ENCODE results near the gene TMEM94.

The TMEM94 gene

GRCh38 chr17:75509528-75510258 lies 53.3 kb downstream of the TMEM94 start:
- Histone ChIP-seq H3K4me3 (ENCODE audit: low read length) (no peak overlapping the region), H3K9ac (ENCODE audit: low read depth, low read length) (no peak overlapping the region), H3K9me3 (replicated peaks; ENCODE audit: low read length) (no peaks in the 10 kb centered on the region), H3K36me3 (ENCODE audit: insufficient read depth, low read length) (peaks cover 16% of the 10 kb centered on the region), H3K27me3 (ENCODE audit: control insufficient read depth, insufficient read depth, low read length) (no peaks in the 10 kb centered on the region), H3K4me2 (ENCODE audit: low read length) (no peak overlapping the region), H3K4me1 (ENCODE audit: control insufficient read depth, insufficient read depth, low read length) (peaks cover 30% of the 10 kb centered on the region)

DNA sequence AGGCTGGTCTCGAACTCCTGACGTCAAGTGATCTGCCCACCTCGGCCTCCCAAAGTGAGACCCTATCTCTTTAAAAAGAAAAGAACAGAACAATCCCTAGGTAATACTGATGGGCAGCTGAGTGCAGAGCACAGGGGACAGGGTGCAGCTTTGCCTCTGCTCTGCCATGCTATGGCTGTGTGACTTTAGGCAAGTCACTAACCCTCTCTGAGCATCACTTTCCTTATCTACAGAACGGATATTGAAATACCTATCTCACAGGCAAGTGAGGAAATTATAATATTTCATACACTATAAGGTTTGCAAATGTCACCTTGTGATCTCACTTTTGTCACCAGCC lies 54.8 kb downstream of the TMEM94 start:
- Histone ChIP-seq H3K9ac (ENCODE audit: low read depth, low read length) (no peak overlapping the region), H3K4me2 (ENCODE audit: low read length) (no peak overlapping the region), H3K4me3 (ENCODE audit: low read length) (no peak overlapping the region), H3K27me3 (ENCODE audit: control insufficient read depth, insufficient read depth, low read length) (no peaks in the 10 kb centered on the region), H3K36me3 (ENCODE audit: insufficient read depth, low read length) (peaks cover 16% of the 10 kb centered on the region), H3K9me3 (replicated peaks; ENCODE audit: low read length) (no peaks in the 10 kb centered on the region), H3K4me1 (ENCODE audit: control insufficient read depth, insufficient read depth, low read length) (peaks cover 31% of the 10 kb centered on the region)

DNA sequence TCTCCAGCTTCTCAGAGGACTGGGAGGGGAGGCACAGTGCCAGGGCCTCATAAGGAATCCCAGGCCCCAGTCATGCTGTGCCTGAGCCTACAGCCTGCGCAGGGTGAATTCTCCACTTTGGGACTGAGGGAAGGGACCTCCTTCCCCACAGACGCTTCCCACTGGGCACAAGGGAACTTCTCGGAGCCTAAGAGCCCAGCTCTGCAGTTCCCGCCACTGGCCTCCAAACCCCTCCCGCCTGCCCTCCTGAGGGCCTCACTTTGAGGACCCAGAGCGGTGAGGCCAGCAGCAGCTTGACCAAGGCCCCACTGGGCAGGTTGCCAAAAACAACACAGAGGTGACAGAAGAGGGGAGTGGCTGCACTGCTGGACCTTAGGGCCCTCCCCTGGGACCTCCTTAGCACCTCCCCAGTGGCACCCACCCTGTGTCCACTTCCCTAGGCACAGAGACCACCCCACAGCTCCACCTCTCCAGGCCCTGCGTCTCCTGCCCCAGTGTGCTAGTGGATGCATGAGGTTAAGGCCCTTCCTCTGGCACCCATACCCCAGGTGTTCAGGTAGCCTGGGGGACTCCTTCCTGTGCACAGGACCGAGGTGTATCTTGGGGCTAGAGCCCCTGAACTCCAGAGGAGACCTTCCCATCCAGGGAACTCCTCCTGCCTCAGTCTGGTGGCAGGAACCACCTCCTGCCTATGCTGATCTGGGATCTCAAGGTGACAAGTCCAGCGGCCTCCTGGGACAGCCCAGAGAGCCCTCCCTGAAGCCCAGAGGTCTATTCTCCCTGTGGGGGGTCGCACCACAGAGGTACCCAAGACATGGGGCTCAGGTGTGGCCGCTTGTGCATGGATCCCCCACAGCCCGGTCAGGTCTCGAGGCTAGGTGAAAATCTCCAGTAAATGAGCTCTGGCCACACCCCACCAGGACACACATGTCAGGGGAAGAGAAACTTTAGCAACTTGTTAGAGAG lies 55.5 kb downstream of the TMEM94 start:
- H3K36me3 ChIP-seq (ENCODE audit: insufficient read depth, low read length), result peaks cover 11% of the 10 kb centered on the region

GRCh38 chr17:75512926-75513640 lies 56.6 kb downstream of the TMEM94 start:
- H3K36me3 ChIP-seq (ENCODE audit: insufficient read depth, low read length), result peaks cover 6% of the 10 kb centered on the region
- no peaks in the 10 kb centered on the region for H3K9me3 ChIP-seq (replicated peaks; ENCODE audit: low read length)
- no peak overlapping the region for H3K4me3 ChIP-seq (ENCODE audit: low read length)
- H3K9ac ChIP-seq (ENCODE audit: low read depth, low read length), result no peak overlapping the region
- peak overlapping the region; percentile 95 for H3K4me2 ChIP-seq (ENCODE audit: low read length)
- H3K4me1 ChIP-seq (ENCODE audit: control insufficient read depth, insufficient read depth, low read length), result peaks cover 38% of the 10 kb centered on the region
- H3K27me3 ChIP-seq (ENCODE audit: control insufficient read depth, insufficient read depth, low read length), result no peaks in the 10 kb centered on the region

More for the DNA sequence above, 55.5 kb downstream of the TMEM94 start:
- H3K9ac ChIP-seq (ENCODE audit: low read depth, low read length), result no peak overlapping the region
- H3K9me3 ChIP-seq (replicated peaks; ENCODE audit: low read length), result no peaks in the 10 kb centered on the region
- no peak overlapping the region for H3K4me3 ChIP-seq (ENCODE audit: low read length)
- peaks cover 31% of the 10 kb centered on the region for H3K4me1 ChIP-seq (ENCODE audit: control insufficient read depth, insufficient read depth, low read length)
- no peaks in the 10 kb centered on the region for H3K27me3 ChIP-seq (ENCODE audit: control insufficient read depth, insufficient read depth, low read length)
- no peak overlapping the region for H3K4me2 ChIP-seq (ENCODE audit: low read length)

GRCh38 chr17:75513641-75514000 lies 57.2 kb downstream of the TMEM94 start:
- Histone ChIP-seq H3K4me3 (ENCODE audit: low read length) (peak overlapping the region; percentile 71), H3K27me3 (ENCODE audit: control insufficient read depth, insufficient read depth, low read length) (no peaks in the 10 kb centered on the region), H3K9ac (ENCODE audit: low read depth, low read length) (peak overlapping the region; percentile 91), H3K9me3 (replicated peaks; ENCODE audit: low read length) (no peaks in the 10 kb centered on the region), H3K4me1 (ENCODE audit: control insufficient read depth, insufficient read depth, low read length) (peaks cover 34% of the 10 kb centered on the region), H3K4me2 (ENCODE audit: low read length) (peak overlapping the region; percentile 95), H3K36me3 (ENCODE audit: insufficient read depth, low read length) (peaks cover 6% of the 10 kb centered on the region)

DNA sequence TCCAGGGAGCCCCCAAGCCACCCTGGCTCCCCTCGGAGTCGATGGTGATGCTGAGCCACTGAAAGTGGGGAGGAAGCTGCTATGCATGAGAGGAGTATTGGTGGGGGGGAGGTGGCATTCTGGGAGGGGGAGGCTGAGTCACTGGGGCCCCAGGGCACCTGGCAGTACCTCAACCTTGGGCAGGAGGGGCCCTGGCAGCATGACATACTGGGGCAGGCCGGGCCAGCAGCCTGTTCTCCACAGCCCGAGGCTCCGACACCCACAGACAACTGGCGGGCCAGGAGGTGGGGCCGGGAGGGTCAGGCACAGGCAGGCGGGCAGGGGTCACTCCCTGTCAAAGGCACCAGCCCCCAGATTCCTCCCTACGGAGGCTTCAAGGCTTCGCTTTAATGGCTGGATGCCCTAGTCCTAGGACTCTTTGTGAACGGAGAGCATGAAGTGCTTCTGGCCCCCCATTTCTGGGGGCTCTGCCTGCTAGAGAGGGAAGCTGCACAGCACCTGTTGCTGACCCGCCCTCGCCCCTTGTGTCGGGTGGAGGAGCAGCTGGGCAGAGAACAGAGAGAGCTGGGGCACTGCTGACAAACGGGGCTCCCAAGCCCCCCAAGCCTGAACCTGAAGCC lies 58.0 kb downstream of the TMEM94 start:
- Histone ChIP-seq H3K4me3 (ENCODE audit: low read length) (peak overlapping the region; percentile 71), H3K36me3 (ENCODE audit: insufficient read depth, low read length) (peaks cover 6% of the 10 kb centered on the region), H3K9me3 (replicated peaks; ENCODE audit: low read length) (no peaks in the 10 kb centered on the region), H3K9ac (ENCODE audit: low read depth, low read length) (peak overlapping the region; percentile 91), H3K27me3 (ENCODE audit: control insufficient read depth, insufficient read depth, low read length) (no peaks in the 10 kb centered on the region), H3K4me2 (ENCODE audit: low read length) (peak overlapping the region; percentile 95), H3K4me1 (ENCODE audit: control insufficient read depth, insufficient read depth, low read length) (peaks cover 32% of the 10 kb centered on the region)

DNA sequence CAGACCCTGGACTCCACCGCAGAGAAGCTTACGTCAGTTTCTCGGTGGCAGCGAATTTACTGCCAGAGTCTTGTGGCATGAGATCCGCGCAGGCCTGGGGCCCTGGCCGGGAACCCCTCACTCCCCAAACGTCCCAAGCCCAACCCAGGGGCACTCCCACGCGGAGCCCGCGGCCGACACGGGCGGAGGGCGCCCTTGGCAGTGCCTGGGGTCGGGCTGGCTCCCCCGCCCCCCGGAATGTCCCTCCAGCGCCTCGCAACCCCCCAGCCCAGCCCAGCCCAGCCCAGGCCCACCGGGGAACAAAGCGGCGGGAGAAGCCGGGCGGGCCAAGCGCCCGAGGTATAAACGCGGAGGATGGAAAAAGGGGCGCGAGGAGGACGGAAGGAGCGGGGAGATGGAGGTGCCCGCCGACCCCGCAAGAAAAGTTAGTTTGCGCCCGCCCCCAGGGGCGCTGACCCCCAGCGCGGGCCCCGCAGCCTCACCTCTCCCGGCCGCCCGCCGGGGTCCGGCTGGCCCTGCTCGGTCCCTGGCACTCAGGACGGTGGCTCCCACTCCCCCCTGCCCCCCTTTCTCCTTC lies 58.6 kb downstream of the TMEM94 start:
- Histone ChIP-seq H3K4me3 (ENCODE audit: low read length) (peak overlapping the region; percentile 71), H3K4me1 (ENCODE audit: control insufficient read depth, insufficient read depth, low read length) (peaks cover 32% of the 10 kb centered on the region), H3K4me2 (ENCODE audit: low read length) (peak overlapping the region; percentile 95), H3K9me3 (replicated peaks; ENCODE audit: low read length) (no peaks in the 10 kb centered on the region), H3K27me3 (ENCODE audit: control insufficient read depth, insufficient read depth, low read length) (no peaks in the 10 kb centered on the region), H3K36me3 (ENCODE audit: insufficient read depth, low read length) (peaks cover 6% of the 10 kb centered on the region), H3K9ac (ENCODE audit: low read depth, low read length) (peak overlapping the region; percentile 91)

DNA sequence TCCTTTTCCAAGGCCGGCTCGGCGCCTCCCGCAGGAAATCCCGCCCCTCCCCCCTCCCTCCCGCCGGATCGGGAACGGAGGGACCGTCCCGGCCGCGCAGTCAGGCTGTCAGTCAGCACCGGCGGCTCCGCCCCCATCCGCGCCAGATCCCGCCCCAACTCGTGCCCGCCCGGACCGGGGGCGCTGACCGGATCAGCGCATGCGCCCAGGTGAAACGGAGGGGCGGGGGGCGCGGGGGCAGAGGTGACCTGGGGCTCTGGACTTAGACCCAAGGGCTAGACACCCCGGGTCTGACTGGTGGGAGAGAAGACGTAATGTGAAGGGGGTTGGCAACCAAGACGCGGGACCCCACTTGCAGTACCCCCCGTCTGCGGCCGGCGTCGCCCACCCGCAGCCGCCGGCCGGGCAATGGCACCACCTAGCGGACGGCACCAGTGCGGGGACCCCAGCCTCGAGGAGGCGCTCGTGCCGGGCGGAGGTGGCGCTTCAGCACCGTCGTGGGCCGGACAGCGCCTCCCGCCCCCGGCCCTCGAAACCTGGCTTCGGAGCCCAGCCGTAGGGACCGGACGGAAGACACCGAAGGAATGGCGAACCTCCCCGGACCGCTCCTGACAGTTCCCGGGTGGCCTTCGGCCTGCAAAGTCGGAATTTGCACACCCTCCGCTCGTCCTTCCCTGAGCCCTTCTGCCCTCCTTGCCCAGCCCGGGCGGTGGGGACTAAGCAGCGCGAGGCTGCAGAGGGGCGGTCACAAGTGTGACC lies 59.2 kb downstream of the TMEM94 start, which contains the start of gene CASKIN2:
Gene CASKIN2 (minus strand): TSS at position 42 of the 759 bp plus-strand sequence. CDS start 1,733 bp downstream, outside the sequence.
- H3K9me3 ChIP-seq (replicated peaks; ENCODE audit: low read length), result no peaks in the 10 kb centered on the region
- H3K9ac ChIP-seq (ENCODE audit: low read depth, low read length), result peak within 1 kb of the TSS; percentile 91
- H3K27me3 ChIP-seq (ENCODE audit: control insufficient read depth, insufficient read depth, low read length), result no peaks in the 10 kb centered on the region
- peak within 1 kb of the TSS; percentile 95 for H3K4me2 ChIP-seq (ENCODE audit: low read length)
- H3K4me1 ChIP-seq (ENCODE audit: control insufficient read depth, insufficient read depth, low read length), result peaks cover 32% of the 10 kb centered on the region
- peaks cover 6% of the 10 kb centered on the region for H3K36me3 ChIP-seq (ENCODE audit: insufficient read depth, low read length)
- peak within 1 kb of the TSS; percentile 71 for H3K4me3 ChIP-seq (ENCODE audit: low read length)

GRCh38 chr17:75516255-75516618 lies 59.8 kb downstream of the TMEM94 start, which contains the start of gene TSEN54:
TSEN54 (plus strand) TSS chr17:75516528; CDS start chr17:75516561, 33 bp downstream.
- H3K4me1 ChIP-seq (ENCODE audit: control insufficient read depth, insufficient read depth, low read length), result peaks cover 32% of the 10 kb centered on the region

GRCh38 chr17:75516619-75517296 lies 60.3 kb downstream of the TMEM94 start:
- H3K4me1 ChIP-seq (ENCODE audit: control insufficient read depth, insufficient read depth, low read length), result peaks cover 31% of the 10 kb centered on the region
- H3K27me3 ChIP-seq (ENCODE audit: control insufficient read depth, insufficient read depth, low read length), result no peaks in the 10 kb centered on the region
- no peaks in the 10 kb centered on the region for H3K9me3 ChIP-seq (replicated peaks; ENCODE audit: low read length)
- H3K4me2 ChIP-seq (ENCODE audit: low read length), result peak overlapping the region; percentile 95
- H3K4me3 ChIP-seq (ENCODE audit: low read length), result peak overlapping the region; percentile 71
- H3K9ac ChIP-seq (ENCODE audit: low read depth, low read length), result peak overlapping the region; percentile 74
- peaks cover 6% of the 10 kb centered on the region for H3K36me3 ChIP-seq (ENCODE audit: insufficient read depth, low read length)

More at GRCh38 chr17:75516255-75516618, 59.8 kb downstream of the TMEM94 start, which contains the start of gene TSEN54:
- peak within 1 kb of the TSS; percentile 95 for H3K4me2 ChIP-seq (ENCODE audit: low read length)
- H3K27me3 ChIP-seq (ENCODE audit: control insufficient read depth, insufficient read depth, low read length), result no peaks in the 10 kb centered on the region
- H3K36me3 ChIP-seq (ENCODE audit: insufficient read depth, low read length), result peaks cover 6% of the 10 kb centered on the region
- no peaks in the 10 kb centered on the region for H3K9me3 ChIP-seq (replicated peaks; ENCODE audit: low read length)
- peak within 1 kb of the TSS; percentile 91 for H3K9ac ChIP-seq (ENCODE audit: low read depth, low read length)
- H3K4me3 ChIP-seq (ENCODE audit: low read length), result peak within 1 kb of the TSS; percentile 71

Measured in skeletal muscle satellite cell (primary cell).